Measurements from ENCODE around the gene SPECC1L.

GRCh38 chr22:24282401-24282800 is 11.8 kb downstream of the SPECC1L start:
- TF ChIP-seq CTCF (IDR thresholded peaks at IDR 0.05; ENCODE audit: insufficient read depth, low read depth, low read length) (no peak), EZH2 (IDR thresholded peaks at IDR 0.05; ENCODE audit: insufficient read depth, low read length) (no peak)
